Retinal pigment epithelial cell (primary cell): ENCODE measurements around the gene C2orf81.

Source experiments
- DNase-seq: peaks from one replicate; pipeline ENCODE4 v3.0.0-alpha.2; 2010; ENCODE audit warnings: low read depth
- H3K4me3 ChIP-seq: 2 replicates; pipeline ENCODE4 v1.5.1; 2011; ENCODE audit warnings: mild to moderate bottlenecking, low read length, control low read depth, moderate library complexity
- TF ChIP-seq, protein P1 (sequence below): conservative IDR thresholded peaks from 2 replicates; pipeline ENCODE4 v1.5.1; 2011; ENCODE audit warnings: low read depth, low read length, control low read depth, inconsistent platforms

C2orf81 gene

GRCh38 chr2:74413001-74413698, 8.3 kb downstream of the C2orf81 start:
- TF ChIP-seq, protein P1, sequence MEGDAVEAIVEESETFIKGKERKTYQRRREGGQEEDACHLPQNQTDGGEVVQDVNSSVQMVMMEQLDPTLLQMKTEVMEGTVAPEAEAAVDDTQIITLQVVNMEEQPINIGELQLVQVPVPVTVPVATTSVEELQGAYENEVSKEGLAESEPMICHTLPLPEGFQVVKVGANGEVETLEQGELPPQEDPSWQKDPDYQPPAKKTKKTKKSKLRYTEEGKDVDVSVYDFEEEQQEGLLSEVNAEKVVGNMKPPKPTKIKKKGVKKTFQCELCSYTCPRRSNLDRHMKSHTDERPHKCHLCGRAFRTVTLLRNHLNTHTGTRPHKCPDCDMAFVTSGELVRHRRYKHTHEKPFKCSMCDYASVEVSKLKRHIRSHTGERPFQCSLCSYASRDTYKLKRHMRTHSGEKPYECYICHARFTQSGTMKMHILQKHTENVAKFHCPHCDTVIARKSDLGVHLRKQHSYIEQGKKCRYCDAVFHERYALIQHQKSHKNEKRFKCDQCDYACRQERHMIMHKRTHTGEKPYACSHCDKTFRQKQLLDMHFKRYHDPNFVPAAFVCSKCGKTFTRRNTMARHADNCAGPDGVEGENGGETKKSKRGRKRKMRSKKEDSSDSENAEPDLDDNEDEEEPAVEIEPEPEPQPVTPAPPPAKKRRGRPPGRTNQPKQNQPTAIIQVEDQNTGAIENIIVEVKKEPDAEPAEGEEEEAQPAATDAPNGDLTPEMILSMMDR: no peak
- DNase-seq: no peak
- no peak overlapping the region for H3K4me3 ChIP-seq

GRCh38 chr2:74407682-74408081, 13.7 kb downstream of the C2orf81 start:
- no peak for DNase-seq
- H3K4me3 ChIP-seq: no peak overlapping the region
- TF ChIP-seq, protein P1: no peak

DNA sequence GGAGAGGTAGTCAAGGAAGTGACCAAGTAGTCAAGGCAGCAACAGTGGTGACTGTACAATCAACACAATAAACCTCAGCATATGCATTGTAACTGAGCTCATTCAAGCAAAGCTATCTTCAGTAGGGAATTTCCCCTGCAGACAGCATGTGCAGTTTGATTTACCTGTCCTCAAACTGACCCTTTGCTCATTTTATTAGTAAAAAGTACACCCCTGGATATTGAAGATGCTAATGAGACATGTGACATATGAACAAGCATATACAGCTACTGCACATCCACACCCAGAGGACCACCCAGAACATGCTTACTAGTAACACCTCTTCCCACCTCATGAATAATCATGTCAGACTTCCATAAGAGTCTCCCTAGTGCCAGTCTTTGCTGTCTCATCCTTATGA, 15.4 kb downstream of the C2orf81 start:
- no peak overlapping the region for H3K4me3 ChIP-seq
- DNase-seq: no peak
- TF ChIP-seq, protein P1: no peak

- no peak for DNase-seq
- no peak overlapping the region for H3K4me3 ChIP-seq
- TF ChIP-seq, protein P1: no peak
Observed at GRCh38 chr2:74401891-74402290, 19.5 kb downstream of the C2orf81 start.

DNA sequence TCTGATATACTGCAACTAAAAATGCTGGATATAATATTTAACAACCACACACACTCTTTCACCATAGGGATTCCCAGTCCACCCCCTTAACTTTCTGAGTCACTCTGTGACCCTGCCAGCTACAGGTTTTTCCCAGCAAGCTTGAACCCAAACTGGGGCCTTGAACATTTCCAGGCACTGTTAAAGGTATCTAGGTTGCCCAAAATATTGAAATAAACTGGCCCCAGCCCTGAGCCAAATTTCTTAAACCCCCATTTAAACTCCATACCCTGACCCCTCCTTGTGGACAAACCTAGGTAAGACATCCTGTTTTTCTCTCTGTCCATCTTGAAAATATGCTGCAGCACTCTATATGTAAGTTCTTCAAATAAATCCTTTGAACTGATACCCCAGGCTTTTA, 21.6 kb downstream of the C2orf81 start:
- DNase-seq: no peak
- TF ChIP-seq, protein P1: peak; percentile 65
- H3K4me3 ChIP-seq: no peak overlapping the region

- H3K4me3 ChIP-seq: no peak overlapping the region
- TF ChIP-seq, protein P1: no peak
- no peak for DNase-seq
Observed at GRCh38 chr2:74396149-74396548, 25.3 kb downstream of the C2orf81 start.

- no peak overlapping the region for H3K4me3 ChIP-seq
- DNase-seq: no peak
- TF ChIP-seq, protein P1: no peak
Observed at GRCh38 chr2:74393525-74393924, 27.9 kb downstream of the C2orf81 start.
